Measurements from ENCODE around the gene EDAR.
A peak's percentile ranks its signal among the peaks of the same experiment; 100 is the strongest.

The EDAR gene

DNA sequence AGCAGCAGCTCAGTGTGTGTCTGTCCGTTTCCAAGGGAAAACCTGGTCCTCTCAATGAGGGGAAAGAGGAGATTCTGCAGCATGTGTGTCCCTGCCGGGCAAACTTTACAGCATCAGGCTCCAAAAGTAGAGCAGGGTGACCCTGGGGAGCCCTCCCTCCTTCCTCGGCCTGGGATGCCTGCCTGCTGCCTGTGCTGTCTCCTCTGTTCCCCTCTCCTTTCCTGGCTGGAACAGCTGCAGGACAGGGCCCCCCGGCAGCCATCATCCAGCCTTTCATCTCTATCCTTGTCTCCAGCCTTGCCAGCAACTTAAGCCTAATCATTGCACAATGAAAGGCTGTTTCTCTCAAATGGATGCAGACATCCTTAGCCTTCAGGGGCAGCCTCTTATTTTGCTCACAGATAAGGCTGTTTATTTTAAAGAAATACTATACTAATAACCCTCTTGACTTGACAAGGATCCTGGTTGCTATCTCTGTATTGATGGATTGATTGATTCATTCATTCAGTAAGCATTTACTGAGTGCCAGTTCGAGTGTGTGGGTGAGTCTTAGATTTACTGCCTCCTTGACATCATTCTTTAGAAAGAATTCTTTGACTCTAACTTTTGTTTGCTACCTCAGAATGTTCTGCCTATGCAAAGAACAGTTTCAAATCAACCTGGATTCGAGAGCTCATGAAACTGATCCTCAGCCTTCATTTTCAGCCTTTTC, 40.6 kb upstream of the EDAR start:
- Mint-ChIP-seq H3K36me3 (ENCODE audit: low read depth) (no peaks in the 10 kb centered on the region), H3K27ac (peak overlapping the region; percentile 4 to 68 (median 26)), H3K4me3 (peak overlapping the region in 1 of 3 experiments; percentile 6), H3K27me3 (ENCODE audit: low read depth) (peaks cover 29% of the 10 kb centered on the region), H3K9me3 (peaks cover 3% of the 10 kb centered on the region), H3K4me1 (peaks cover 25% of the 10 kb centered on the region)
- TF ChIP-seq, protein P1, sequence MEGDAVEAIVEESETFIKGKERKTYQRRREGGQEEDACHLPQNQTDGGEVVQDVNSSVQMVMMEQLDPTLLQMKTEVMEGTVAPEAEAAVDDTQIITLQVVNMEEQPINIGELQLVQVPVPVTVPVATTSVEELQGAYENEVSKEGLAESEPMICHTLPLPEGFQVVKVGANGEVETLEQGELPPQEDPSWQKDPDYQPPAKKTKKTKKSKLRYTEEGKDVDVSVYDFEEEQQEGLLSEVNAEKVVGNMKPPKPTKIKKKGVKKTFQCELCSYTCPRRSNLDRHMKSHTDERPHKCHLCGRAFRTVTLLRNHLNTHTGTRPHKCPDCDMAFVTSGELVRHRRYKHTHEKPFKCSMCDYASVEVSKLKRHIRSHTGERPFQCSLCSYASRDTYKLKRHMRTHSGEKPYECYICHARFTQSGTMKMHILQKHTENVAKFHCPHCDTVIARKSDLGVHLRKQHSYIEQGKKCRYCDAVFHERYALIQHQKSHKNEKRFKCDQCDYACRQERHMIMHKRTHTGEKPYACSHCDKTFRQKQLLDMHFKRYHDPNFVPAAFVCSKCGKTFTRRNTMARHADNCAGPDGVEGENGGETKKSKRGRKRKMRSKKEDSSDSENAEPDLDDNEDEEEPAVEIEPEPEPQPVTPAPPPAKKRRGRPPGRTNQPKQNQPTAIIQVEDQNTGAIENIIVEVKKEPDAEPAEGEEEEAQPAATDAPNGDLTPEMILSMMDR (IDR thresholded peaks at IDR 0.05; ENCODE audit: unreplicated experiment in 3 of 3) = no peak

DNA sequence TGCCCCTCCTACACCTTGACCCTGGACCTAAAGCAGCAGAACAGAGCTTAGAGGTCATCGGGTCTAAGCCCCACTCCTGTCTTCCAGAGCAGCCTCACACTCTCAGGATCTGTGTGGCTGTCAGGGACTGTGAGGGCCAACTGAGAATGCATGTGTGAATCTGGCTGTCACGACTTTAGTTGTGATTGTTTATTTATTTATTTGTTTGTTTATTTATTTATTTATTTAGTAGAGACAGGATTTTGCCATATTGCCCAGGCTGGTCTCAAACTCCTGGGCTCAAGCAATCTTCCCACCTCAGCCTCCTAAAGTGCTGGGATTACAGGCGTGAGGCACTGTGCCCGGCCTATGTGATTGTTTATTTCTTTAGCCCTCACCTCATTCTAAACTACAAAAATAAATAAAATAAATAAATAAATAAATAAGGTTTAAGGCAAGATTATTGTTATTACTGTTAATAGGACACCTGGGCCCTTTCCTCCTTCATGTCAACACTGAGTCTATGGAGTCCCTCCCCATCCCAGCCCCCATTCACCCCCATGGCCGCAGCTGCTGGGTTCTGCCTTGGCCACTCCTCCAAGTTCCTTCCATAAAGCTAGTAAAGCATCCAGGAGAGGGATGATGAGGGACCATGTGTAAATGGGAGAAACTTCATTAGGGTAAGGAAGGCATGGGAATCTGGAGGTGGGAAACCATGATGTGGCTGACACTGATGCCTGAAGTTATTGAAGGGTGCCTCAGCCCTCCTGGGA, 39.9 kb upstream of the EDAR start:
- H3K9me3 Mint-ChIP-seq = peaks cover 3% of the 10 kb centered on the region
- no peak overlapping the region for H3K4me3 Mint-ChIP-seq
- TF ChIP-seq, protein P1 (IDR thresholded peaks at IDR 0.05; ENCODE audit: unreplicated experiment in 3 of 3) = no peak
- no peaks in the 10 kb centered on the region for H3K36me3 Mint-ChIP-seq (ENCODE audit: low read depth)
- peak overlapping the region in 1 of 3 experiments; percentile 26 for H3K27ac Mint-ChIP-seq
- H3K4me1 Mint-ChIP-seq = peaks cover 25% of the 10 kb centered on the region
- peaks cover 29% of the 10 kb centered on the region for H3K27me3 Mint-ChIP-seq (ENCODE audit: low read depth)

DNA sequence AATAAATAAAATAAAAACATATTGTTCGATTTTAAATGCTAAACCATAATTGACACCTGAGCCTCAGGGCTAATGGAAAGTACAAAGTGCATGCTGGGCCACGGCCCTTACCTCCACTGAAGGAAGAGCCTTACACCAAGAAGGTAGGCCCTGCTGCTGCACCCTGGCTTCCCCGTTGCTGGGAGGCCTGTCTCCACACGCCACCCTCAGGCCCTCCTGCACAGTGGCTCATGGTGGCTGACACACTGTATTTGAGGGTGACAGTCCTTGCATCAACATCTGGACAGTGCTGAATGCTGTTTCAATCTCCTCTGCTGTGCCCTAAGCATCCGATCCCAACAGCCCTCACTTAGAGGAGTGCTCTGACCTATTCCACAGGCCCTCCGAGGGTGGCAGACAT, 39.3 kb upstream of the EDAR start:
- H3K9me3 Mint-ChIP-seq = peaks cover 2% of the 10 kb centered on the region

DNA sequence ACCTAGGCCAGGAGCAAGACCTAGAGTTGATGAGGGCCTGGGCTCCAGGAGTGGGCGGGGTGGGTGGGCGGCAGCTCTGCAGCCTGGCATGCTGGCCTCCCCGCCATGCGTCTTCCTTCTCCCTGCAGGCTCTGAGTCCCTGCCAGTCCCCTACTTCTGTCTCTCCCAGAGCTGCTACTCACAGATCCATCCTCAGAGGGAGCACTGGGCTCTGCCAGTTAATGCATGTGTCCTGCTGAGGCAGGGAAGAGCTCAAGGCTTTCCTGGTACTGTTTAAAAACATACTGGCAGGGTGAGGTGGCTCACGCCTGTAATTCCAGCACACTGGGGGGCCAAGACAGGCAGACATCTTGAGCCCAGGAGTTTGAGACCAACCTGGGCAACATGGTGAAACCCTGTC, 38.7 kb upstream of the EDAR start:
- Mint-ChIP-seq H3K36me3 (ENCODE audit: low read depth) (no peaks in the 10 kb centered on the region), H3K4me1 (peaks cover 25% of the 10 kb centered on the region), H3K27ac (no peak overlapping the region), H3K27me3 (ENCODE audit: low read depth) (peaks cover 29% of the 10 kb centered on the region), H3K4me3 (no peak overlapping the region), H3K9me3 (no peaks in the 10 kb centered on the region)
- TF ChIP-seq, protein P1 (IDR thresholded peaks at IDR 0.05; ENCODE audit: unreplicated experiment in 3 of 3) = no peak

More for the DNA sequence above, 39.3 kb upstream of the EDAR start:
- Mint-ChIP-seq H3K4me3 (no peak overlapping the region), H3K4me1 (peaks cover 25% of the 10 kb centered on the region), H3K27ac (no peak overlapping the region), H3K27me3 (ENCODE audit: low read depth) (peaks cover 29% of the 10 kb centered on the region), H3K36me3 (ENCODE audit: low read depth) (no peaks in the 10 kb centered on the region)
- TF ChIP-seq, protein P1 (IDR thresholded peaks at IDR 0.05; ENCODE audit: unreplicated experiment in 3 of 3) = no peak

DNA sequence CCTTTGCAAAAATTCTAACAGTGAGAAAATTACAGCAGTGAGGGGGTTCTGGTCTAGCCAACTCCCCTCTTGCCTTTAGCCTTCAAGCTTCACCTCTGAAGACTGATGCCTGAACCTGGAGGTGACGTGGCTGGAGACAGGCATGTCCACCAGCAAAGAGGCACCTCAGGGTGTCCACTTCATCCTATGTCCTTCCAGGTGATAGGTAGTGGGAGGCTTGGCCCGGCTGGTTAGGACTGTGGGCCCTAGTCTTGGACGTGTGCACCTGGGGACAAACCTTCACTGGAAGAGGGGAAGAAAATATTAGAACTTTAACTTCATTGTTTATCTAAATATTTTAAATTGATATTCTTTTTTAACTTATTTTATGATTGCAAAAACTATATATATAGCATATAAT, 35.5 kb upstream of the EDAR start:
- H3K36me3 Mint-ChIP-seq (ENCODE audit: low read depth) = no peaks in the 10 kb centered on the region
- H3K27me3 Mint-ChIP-seq (ENCODE audit: low read depth) = peaks cover 13% of the 10 kb centered on the region
- H3K9me3 Mint-ChIP-seq = no peaks in the 10 kb centered on the region
- H3K4me1 Mint-ChIP-seq = peaks cover 13% of the 10 kb centered on the region
- H3K27ac Mint-ChIP-seq = no peak overlapping the region
- TF ChIP-seq, protein P1 (IDR thresholded peaks at IDR 0.05; ENCODE audit: unreplicated experiment in 3 of 3) = no peak
- H3K4me3 Mint-ChIP-seq = no peak overlapping the region

Measured in nephron (organoid).